Caco-2 (cell line): ENCODE results near the gene ADAMTS2. TPM values are rescaled to one million over a fixed set of nuclear protein-coding genes. Genes with fewer than 3 reads are reported as not detected.

ENCODE experiments used
- BruUV-seq: library from RNA; stranded (reverse); fragments of 400-500 nt; replicated peaks from 2 replicates; lab custom pipeline; 2021; lab: Mats Ljungman, UMichigan
- CTCF ChIA-PET: fragments of 300-600 bp; sonication (Branson Sonifier 250); formaldehyde crosslinking; loops from one replicate; lab custom pipeline; 2022; ENCODE audit warnings: antibody characterized with exemption; lab: Charles Lee
- POLR2A ChIA-PET: fragments of 300-600 bp; sonication (Branson Sonifier 250); formaldehyde crosslinking; loops from one replicate; lab custom pipeline; 2022; ENCODE audit warnings: antibody characterized with exemption; lab: Charles Lee
- DNase-seq, 2 experiments: peaks; one replicate each; pipeline versions ENCODE4 v3.0.0 to v3.0.0-alpha.2; 2020 to 2022
- H3K27me3 ChIP-seq: replicated peaks from 2 replicates; pipeline ENCODE4 v1.6.0; 2011; ENCODE audit warnings: low read length; ENCODE audit not compliant: control insufficient read depth, insufficient read depth
- H3K36me3 ChIP-seq: 2 replicates; pipeline ENCODE4 v1.5.1; 2011; ENCODE audit warnings: low read length; ENCODE audit not compliant: control insufficient read depth, insufficient read depth
- H3K4me1 ChIP-seq: fragments of 250-450 bp; sonication (Bioruptor Pico); 2 replicates; pipeline ENCODE4 v1.5.1; 2020; ENCODE audit warnings: mild to moderate bottlenecking
- H3K4me3 ChIP-seq: 2 replicates; pipeline ENCODE4 v1.5.1; 2011; ENCODE audit warnings: low read depth, mild to moderate bottlenecking, control low read depth, low read length
- H3K9me3 ChIP-seq: fragments of 250-450 bp; sonication (Bioruptor Pico); 2 replicates; pipeline ENCODE4 v1.5.1; 2020; ENCODE audit warnings: mild to moderate bottlenecking, moderate library complexity
- H3K27ac Mint-ChIP-seq: one replicate; pipeline ENCODE4 v1.8.0; 2022; ENCODE audit warnings: mixed read lengths; ENCODE audit not compliant: unreplicated experiment
- H3K27me3 Mint-ChIP-seq: one replicate; pipeline ENCODE4 v1.8.0; 2022; ENCODE audit warnings: mixed read lengths; ENCODE audit not compliant: insufficient read depth, unreplicated experiment
- H3K36me3 Mint-ChIP-seq: one replicate; pipeline ENCODE4 v1.8.0; 2022; ENCODE audit warnings: mild to moderate bottlenecking, mixed read lengths; ENCODE audit not compliant: insufficient read depth, unreplicated experiment
- H3K4me1 Mint-ChIP-seq: one replicate; pipeline ENCODE4 v1.8.0; 2022; ENCODE audit warnings: low read depth, mixed read lengths; ENCODE audit not compliant: unreplicated experiment
- H3K4me3 Mint-ChIP-seq: one replicate; pipeline ENCODE4 v1.8.0; 2022; ENCODE audit warnings: mild to moderate bottlenecking, moderate library complexity, mixed read lengths; ENCODE audit not compliant: unreplicated experiment
- H3K9me3 Mint-ChIP-seq: one replicate; pipeline ENCODE4 v1.8.0; 2022; ENCODE audit warnings: mixed read lengths; ENCODE audit not compliant: unreplicated experiment
- intact Hi-C: fragments of 100-400 bp; cut with micrococcal nuclease; formaldehyde crosslinking; loops from one replicate; pipeline ENCODE4 v1.10.0; 2022; ENCODE audit not compliant: unreplicated experiment
- total RNA-seq: library from RNA; stranded (reverse); gene quantifications from 2 replicates; pipeline ENCODE4 v1.2.3, GENCODE V29; 2022
- TF ChIP-seq, protein P1 (sequence below), 2 experiments: fragments of 200-600 bp in 1 of 2; IDR thresholded peaks; 1 replicate in 1 of 2; 2 replicates in 1 of 2; pipeline versions ENCODE4 v1.5.1 to v1.8.0; 2011 to 2022; ENCODE audit warnings: antibody characterized with exemption in 1 of 2, control low read depth in 1 of 2, inconsistent platforms in 1 of 2, low read depth in 1 of 2, low read length in 1 of 2, mild to moderate bottlenecking in 1 of 2, moderate library complexity in 1 of 2; ENCODE audit not compliant: insufficient read depth in 1 of 2, severe bottlenecking in 1 of 2, unreplicated experiment in 1 of 2

The ADAMTS2 gene
- total RNA-seq, 1 experiment from 2014 or later, result 0.05 TPM

DNA sequence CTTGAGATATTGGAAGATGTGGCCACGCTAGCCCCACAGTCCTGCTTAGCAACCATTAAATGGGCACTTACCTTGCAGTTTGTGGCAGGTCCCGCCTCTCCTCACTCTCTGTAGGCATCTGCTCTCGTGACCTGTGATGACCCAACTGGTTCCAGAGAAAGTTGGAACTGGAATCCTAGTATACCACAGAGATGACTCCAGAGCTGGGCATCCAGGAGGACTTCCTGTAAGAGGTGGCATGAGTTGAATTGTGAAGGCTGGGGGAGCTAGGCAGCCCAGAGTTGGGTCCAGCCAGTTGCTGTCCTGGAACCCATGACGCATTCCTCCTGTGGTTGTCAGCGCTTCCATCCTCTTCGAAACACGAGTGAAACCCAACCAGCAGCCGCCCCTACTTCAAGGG lies 1.6 kb upstream of the ADAMTS2 start:
- no peak for DNase-seq
- no peaks in the 10 kb centered on the region; the same call in 1 of the 2 replicates for H3K27me3 ChIP-seq
- no peak overlapping the region for H3K27ac Mint-ChIP-seq
- no peaks in the 10 kb centered on the region for H3K9me3 Mint-ChIP-seq
- TF ChIP-seq, protein P1, sequence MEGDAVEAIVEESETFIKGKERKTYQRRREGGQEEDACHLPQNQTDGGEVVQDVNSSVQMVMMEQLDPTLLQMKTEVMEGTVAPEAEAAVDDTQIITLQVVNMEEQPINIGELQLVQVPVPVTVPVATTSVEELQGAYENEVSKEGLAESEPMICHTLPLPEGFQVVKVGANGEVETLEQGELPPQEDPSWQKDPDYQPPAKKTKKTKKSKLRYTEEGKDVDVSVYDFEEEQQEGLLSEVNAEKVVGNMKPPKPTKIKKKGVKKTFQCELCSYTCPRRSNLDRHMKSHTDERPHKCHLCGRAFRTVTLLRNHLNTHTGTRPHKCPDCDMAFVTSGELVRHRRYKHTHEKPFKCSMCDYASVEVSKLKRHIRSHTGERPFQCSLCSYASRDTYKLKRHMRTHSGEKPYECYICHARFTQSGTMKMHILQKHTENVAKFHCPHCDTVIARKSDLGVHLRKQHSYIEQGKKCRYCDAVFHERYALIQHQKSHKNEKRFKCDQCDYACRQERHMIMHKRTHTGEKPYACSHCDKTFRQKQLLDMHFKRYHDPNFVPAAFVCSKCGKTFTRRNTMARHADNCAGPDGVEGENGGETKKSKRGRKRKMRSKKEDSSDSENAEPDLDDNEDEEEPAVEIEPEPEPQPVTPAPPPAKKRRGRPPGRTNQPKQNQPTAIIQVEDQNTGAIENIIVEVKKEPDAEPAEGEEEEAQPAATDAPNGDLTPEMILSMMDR (IDR thresholded peaks at IDR 0.05; ENCODE audit: insufficient read depth in 1 of 2, low read depth in 1 of 2, low read length in 1 of 2, severe bottlenecking in 1 of 2, unreplicated experiment in 1 of 2), result no peak
- no peaks in the 10 kb centered on the region for H3K36me3 Mint-ChIP-seq
- H3K4me1 ChIP-seq, result no peaks in the 10 kb centered on the region
- POLR2A ChIA-PET, result no interaction called here
- H3K4me3 ChIP-seq, result no peak overlapping the region
- BruUV-seq, result no TSS peak
- intact Hi-C loops, result no loop called here
- no peaks in the 10 kb centered on the region for H3K9me3 ChIP-seq
- H3K4me3 Mint-ChIP-seq, result no peak overlapping the region
- H3K27me3 Mint-ChIP-seq, result peaks cover 29% of the 10 kb centered on the region
- peaks cover 5% of the 10 kb centered on the region for H3K4me1 Mint-ChIP-seq
- CTCF ChIA-PET, result no interaction called here
- H3K36me3 ChIP-seq, result no peaks in the 10 kb centered on the region

DNA sequence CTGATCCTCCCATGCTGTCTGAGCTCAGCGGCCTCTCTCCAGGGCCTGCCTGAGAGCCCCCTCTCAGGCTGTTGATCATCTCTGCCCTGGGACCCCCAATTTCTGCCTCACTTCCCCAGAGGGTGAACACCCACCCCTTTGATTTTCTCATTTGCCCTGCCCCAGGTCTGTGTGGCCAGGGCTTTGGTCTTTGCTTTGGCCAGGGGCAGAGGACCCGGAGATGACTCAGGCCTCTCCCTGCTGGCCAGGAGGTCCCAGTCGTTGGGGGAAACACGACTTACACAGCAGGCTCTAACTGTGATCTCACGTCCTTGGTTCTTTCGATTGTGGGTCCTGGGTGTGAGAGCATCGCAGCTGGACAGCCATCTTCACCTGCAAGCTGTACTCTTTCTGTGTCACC lies 1.1 kb upstream of the ADAMTS2 start:
- H3K27ac Mint-ChIP-seq, result no peak overlapping the region
- no peaks in the 10 kb centered on the region for H3K36me3 Mint-ChIP-seq
- ChIA-PET POLR2A (no interaction called here), CTCF (no interaction called here)
- TF ChIP-seq, protein P1 (IDR thresholded peaks at IDR 0.05; ENCODE audit: insufficient read depth in 1 of 2, low read depth in 1 of 2, low read length in 1 of 2, severe bottlenecking in 1 of 2, unreplicated experiment in 1 of 2), result no peak
- H3K4me3 Mint-ChIP-seq, result peak overlapping the region; percentile 59
- Histone ChIP-seq H3K36me3 (no peaks in the 10 kb centered on the region), H3K4me1 (no peaks in the 10 kb centered on the region), H3K27me3 (no peaks in the 10 kb centered on the region; the same call in 1 of the 2 replicates), H3K9me3 (no peaks in the 10 kb centered on the region), H3K4me3 (no peak overlapping the region)
- H3K4me1 Mint-ChIP-seq, result peaks cover 5% of the 10 kb centered on the region
- DNase-seq, result no peak
- BruUV-seq, result no TSS peak
- H3K27me3 Mint-ChIP-seq, result peaks cover 28% of the 10 kb centered on the region
- intact Hi-C loops, result no loop called here
- no peaks in the 10 kb centered on the region for H3K9me3 Mint-ChIP-seq

DNA sequence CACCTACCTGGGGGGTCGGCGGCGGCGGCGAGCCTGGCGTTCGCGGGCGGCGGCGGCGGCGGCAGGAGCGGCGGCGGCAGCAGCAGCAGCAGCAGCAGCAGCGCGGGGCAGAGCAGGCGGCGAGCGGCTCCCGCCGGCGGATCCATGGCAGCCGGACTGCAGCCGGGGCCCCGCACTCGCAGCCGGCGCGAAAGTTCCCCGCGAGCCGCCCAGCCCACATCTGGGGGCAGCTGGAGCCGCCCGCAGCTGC lies 153 bp downstream of the ADAMTS2 start:
- Histone ChIP-seq H3K4me3 (peak overlapping the region; percentile 10; the same call in 1 of the 2 replicates), H3K9me3 (no peaks in the 10 kb centered on the region), H3K27me3 (no peaks in the 10 kb centered on the region; the same call in 1 of the 2 replicates), H3K36me3 (no peaks in the 10 kb centered on the region), H3K4me1 (no peaks in the 10 kb centered on the region)
- H3K4me3 Mint-ChIP-seq, result no peak overlapping the region
- no peaks in the 10 kb centered on the region for H3K9me3 Mint-ChIP-seq
- POLR2A ChIA-PET, result no interaction called here
- CTCF ChIA-PET, result no interaction called here
- no peak for DNase-seq
- intact Hi-C loops, result no loop called here
- H3K27me3 Mint-ChIP-seq, result peaks cover 28% of the 10 kb centered on the region
- BruUV-seq, result no TSS peak
- H3K36me3 Mint-ChIP-seq, result no peaks in the 10 kb centered on the region
- H3K27ac Mint-ChIP-seq, result no peak overlapping the region
- peaks cover 5% of the 10 kb centered on the region for H3K4me1 Mint-ChIP-seq
- TF ChIP-seq, protein P1 (IDR thresholded peaks at IDR 0.05; ENCODE audit: insufficient read depth in 1 of 2, low read depth in 1 of 2, low read length in 1 of 2, severe bottlenecking in 1 of 2, unreplicated experiment in 1 of 2), result no peak
